Left lung (tissue), 10 donors: ENCODE data around the gene C10orf143. TPM values are rescaled to one million over a fixed set of nuclear protein-coding genes. Genes with fewer than 3 reads are reported as not detected.

ENCODE experiments used
- ATAC-seq: fragments of 200-7000 bp; cut with Tn5 transposase; one replicate; pipeline ENCODE4 v1.9.1; 2020; ENCODE audit warnings: moderate library complexity
- DNase-seq, 4 donors: peaks; one replicate each; pipeline ENCODE4 v3.0.0-alpha.2; 2013 to 2020
- H3K27ac ChIP-seq, 2 donors: fragments of 200-600 bp; sonication (generic) in 1 of 2; one replicate each; pipeline versions ENCODE4 v1.5.0 to v1.8.0; 2020 to 2021
- H3K27me3 ChIP-seq, 2 donors: fragments of 200-600 bp; sonication (generic) in 1 of 2; one replicate each; pipeline versions ENCODE4 v1.5.0 to v1.8.0; 2020 to 2021
- H3K36me3 ChIP-seq, 2 donors: fragments of 200-600 bp; sonication (generic) in 1 of 2; one replicate each; pipeline versions ENCODE4 v1.5.0 to v1.8.0; 2020 to 2021
- H3K4me1 ChIP-seq, 2 donors: fragments of 200-600 bp; one replicate each; pipeline ENCODE4 v1.8.0; 2021
- H3K4me3 ChIP-seq, 2 donors: fragments of 200-600 bp; sonication (generic) in 1 of 2; one replicate each; pipeline versions ENCODE4 v1.5.0 to v1.8.0; 2020 to 2021; ENCODE audit warnings: mild to moderate bottlenecking in 1 of 2
- H3K9me3 ChIP-seq, 2 donors: fragments of 200-600 bp; sonication (generic) in 1 of 2; one replicate each; pipeline versions ENCODE4 v1.5.0 to v1.8.0; 2020 to 2021
- intact Hi-C, 2 donors: fragments of 100-400 bp; cut with DNase I; formaldehyde crosslinking; loops; one replicate each; pipeline versions ENCODE4 v1.11.2 to v1.14.2; 2022
- polyA plus RNA-seq, 6 donors: library from polyadenylated mRNA; unstranded; fragments of 120-200 nt; gene quantifications; one replicate each; pipeline ENCODE4 v1.2.1, GENCODE V29; 2013; ENCODE audit not compliant: insufficient read length in 6 of 6
- total RNA-seq, 2 donors: library from RNA; stranded (reverse); fragmentation: NEBNext Ultra II Directional; extraction: Animal tissue kit (Norgen Biotek cat#: 25700); gene quantifications; one replicate each; pipeline ENCODE4 v1.2.1, GENCODE V29; 2021
- TF ChIP-seq, protein P1 (sequence below), 2 donors: fragments of 200-600 bp; sonication (generic) in 1 of 2; IDR thresholded peaks; one replicate each; pipeline versions ENCODE4 v1.5.0 to v1.8.0; 2021; ENCODE audit warnings: antibody characterized with exemption in 2 of 2
- donor health status: DM: no; HTN: yes; CAD: no.
- donor health status: DM: no; HTN: no; CAD: no.

C10orf143 gene
- total and polyA plus RNA-seq, 8 donors, result 2.0 to 5.6 (median 5.0) TPM

DNA sequence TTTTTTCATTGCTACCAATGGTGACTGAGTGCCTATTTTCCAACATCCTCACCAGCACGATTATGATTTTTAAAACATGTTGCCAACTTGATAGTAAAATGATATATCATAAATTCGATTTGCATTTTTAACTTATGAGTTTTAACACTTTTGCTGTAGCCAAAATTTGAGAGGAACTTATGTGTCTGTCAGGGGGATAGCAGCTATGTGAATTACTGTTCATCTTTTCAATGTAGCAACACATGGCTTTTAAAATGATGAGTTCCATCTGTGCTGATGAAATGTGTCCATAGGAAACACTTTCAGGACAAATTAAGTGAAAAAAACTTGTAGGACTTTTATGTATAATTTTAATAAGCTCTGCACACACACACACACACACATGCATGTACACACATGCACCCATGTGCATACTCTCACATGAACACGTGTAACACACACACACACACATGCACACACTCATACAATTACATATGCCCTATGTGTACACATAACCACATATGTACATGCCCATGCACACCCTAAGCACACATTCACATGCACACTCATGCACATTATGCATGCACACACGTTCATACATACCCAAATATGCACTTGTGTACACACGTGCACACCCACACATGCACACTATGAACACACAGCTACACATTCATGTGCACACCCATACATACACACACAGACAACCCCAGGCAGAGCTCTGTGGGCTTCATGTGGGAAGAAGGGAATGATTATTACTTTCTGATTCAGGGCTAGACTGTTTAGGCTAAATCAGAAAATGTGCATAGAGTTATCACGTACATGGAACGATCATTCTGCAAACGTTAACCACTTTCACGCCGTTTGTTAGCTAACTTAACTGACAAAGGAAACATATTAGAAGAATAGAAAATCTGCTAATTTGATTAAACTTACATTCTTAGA is 68.9 kb downstream of the C10orf143 start:
- ATAC-seq (no peak), DNase-seq (no peak)
- no peaks in the 10 kb centered on the region for H3K4me1 ChIP-seq
- TF ChIP-seq, protein P1, sequence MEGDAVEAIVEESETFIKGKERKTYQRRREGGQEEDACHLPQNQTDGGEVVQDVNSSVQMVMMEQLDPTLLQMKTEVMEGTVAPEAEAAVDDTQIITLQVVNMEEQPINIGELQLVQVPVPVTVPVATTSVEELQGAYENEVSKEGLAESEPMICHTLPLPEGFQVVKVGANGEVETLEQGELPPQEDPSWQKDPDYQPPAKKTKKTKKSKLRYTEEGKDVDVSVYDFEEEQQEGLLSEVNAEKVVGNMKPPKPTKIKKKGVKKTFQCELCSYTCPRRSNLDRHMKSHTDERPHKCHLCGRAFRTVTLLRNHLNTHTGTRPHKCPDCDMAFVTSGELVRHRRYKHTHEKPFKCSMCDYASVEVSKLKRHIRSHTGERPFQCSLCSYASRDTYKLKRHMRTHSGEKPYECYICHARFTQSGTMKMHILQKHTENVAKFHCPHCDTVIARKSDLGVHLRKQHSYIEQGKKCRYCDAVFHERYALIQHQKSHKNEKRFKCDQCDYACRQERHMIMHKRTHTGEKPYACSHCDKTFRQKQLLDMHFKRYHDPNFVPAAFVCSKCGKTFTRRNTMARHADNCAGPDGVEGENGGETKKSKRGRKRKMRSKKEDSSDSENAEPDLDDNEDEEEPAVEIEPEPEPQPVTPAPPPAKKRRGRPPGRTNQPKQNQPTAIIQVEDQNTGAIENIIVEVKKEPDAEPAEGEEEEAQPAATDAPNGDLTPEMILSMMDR (IDR thresholded peaks at IDR 0.05), result no peak
- peaks cover 0 to 40% of the 10 kb centered on the region in 2 donors for H3K27me3 ChIP-seq
- H3K4me3 ChIP-seq, result no peak overlapping the region
- H3K36me3 ChIP-seq, result no peaks in the 10 kb centered on the region
- intact Hi-C loops, result no loop called here
- H3K27ac ChIP-seq, result no peak overlapping the region
- no peaks in the 10 kb centered on the region for H3K9me3 ChIP-seq

- TF ChIP-seq, protein P1 (IDR thresholded peaks at IDR 0.05), result no peak
Observed at GRCh38 chr10:130040817-130041330, 69.8 kb downstream of the C10orf143 start.

DNA sequence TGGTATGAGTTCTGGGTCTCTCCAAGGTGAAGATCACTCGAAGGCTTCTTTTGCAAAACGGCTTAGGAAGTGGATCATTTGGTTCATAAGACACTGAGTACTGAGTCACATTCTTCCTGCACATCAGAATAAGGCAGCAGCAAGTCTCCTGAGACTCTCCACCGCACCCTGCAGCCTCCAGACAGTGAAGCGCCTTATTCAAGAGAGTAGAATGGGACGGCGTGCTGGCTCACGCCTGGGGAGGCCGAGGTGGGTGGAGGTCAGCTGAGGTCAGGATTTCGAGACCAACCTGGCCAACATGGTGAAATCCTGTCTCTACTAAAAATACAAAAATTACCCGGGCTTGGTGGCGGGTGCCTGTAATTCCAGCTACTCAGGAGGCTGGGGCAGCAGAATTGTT is 70.3 kb downstream of the C10orf143 start:
- no peak for ATAC-seq

More at GRCh38 chr10:130040817-130041330, 69.8 kb downstream of the C10orf143 start:
- H3K36me3 ChIP-seq, result no peaks in the 10 kb centered on the region
- ATAC-seq (no peak), DNase-seq (no peak)
- H3K27me3 ChIP-seq, result peaks cover 0 to 32% of the 10 kb centered on the region in 2 donors
- no peak overlapping the region for H3K4me3 ChIP-seq
- H3K27ac ChIP-seq, result no peak overlapping the region
- H3K4me1 ChIP-seq, result no peaks in the 10 kb centered on the region
- H3K9me3 ChIP-seq, result no peaks in the 10 kb centered on the region
- intact Hi-C loops, result no loop called here

DNA sequence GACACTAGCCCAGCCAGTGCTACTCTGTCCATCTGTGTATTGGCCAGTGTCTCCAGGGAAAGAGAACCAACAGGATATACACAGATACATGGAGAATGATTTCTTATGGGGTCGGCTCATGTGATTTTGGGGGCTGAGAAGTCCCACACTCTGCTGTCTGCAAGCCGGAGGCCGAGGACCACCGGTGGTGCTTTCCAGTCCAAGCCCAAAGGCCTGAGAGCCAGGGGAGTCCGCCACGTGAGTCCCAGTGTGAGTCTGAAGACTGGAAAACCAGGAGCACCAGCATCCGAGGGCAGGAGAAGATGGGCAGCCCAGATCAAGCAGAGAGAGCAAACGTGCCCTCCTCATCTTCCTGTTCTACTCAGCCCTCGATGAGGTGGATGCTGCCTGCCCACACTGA is 71.5 kb downstream of the C10orf143 start:
- TF ChIP-seq, protein P1 (IDR thresholded peaks at IDR 0.05), result no peak
- intact Hi-C loops, result no loop called here
- no peak for DNase-seq
- Histone ChIP-seq H3K27ac (no peak overlapping the region), H3K4me1 (no peaks in the 10 kb centered on the region), H3K27me3 (peaks cover 0 to 15% of the 10 kb centered on the region in 2 donors), H3K9me3 (no peaks in the 10 kb centered on the region), H3K4me3 (no peak overlapping the region), H3K36me3 (no peaks in the 10 kb centered on the region)
- no peak for ATAC-seq

More for the DNA sequence above, 70.3 kb downstream of the C10orf143 start:
- Histone ChIP-seq H3K27ac (no peak overlapping the region), H3K9me3 (no peaks in the 10 kb centered on the region), H3K4me1 (no peaks in the 10 kb centered on the region), H3K27me3 (peaks cover 0 to 27% of the 10 kb centered on the region in 2 donors), H3K4me3 (no peak overlapping the region), H3K36me3 (no peaks in the 10 kb centered on the region)
- peak in 1 of 4 donors; percentile 66 for DNase-seq
- intact Hi-C loops, result no loop called here
- TF ChIP-seq, protein P1 (IDR thresholded peaks at IDR 0.05), result no peak

- Histone ChIP-seq H3K27me3 (peaks cover 0 to 10% of the 10 kb centered on the region in 2 donors), H3K4me3 (no peak overlapping the region), H3K4me1 (no peaks in the 10 kb centered on the region), H3K36me3 (no peaks in the 10 kb centered on the region), H3K9me3 (no peaks in the 10 kb centered on the region), H3K27ac (no peak overlapping the region)
- ATAC-seq (no peak), DNase-seq (peak in 1 of 4 donors; percentile 27)
- intact Hi-C loops, result no loop called here
- TF ChIP-seq, protein P1 (IDR thresholded peaks at IDR 0.05), result no peak
Observed at GRCh38 chr10:130038611-130039109, 72.0 kb downstream of the C10orf143 start.
